GM12878 (cell line): ENCODE data around the gene FAM83G. TPM values are rescaled to one million over a fixed set of nuclear protein-coding genes. Genes with fewer than 3 reads are reported as not detected.
"Not testable (repeated sequence)": the region's sequence is repeated elsewhere in the genome, so short reads cannot be mapped to it uniquely, and the experiment has no call there.

Experiments used
- ATAC-seq: fragments of 200-7000 bp; cut with Tn5 transposase; 3 replicates; pipeline ENCODE4 v1.9.1; 2020; ENCODE audit warnings: mild to moderate bottlenecking, moderate library complexity
- BruUV-seq: library from RNA; stranded (reverse); fragments of 400-500 nt; replicated peaks from 2 replicates; lab custom pipeline; 2021; lab: Mats Ljungman, UMichigan
- CTCF ChIA-PET: fragments of 300-600 bp; sonication (Branson Sonifier 250); formaldehyde crosslinking; extraction: SDS; loops from one replicate; lab custom pipeline; 2021; ENCODE audit warnings: inconsistent platforms; lab: Yijun Ruan, JAX
- POLR2A ChIA-PET: fragments of 350-600 bp; formaldehyde crosslinking; extraction: SDS; loops from one replicate; lab custom pipeline; 2021; ENCODE audit warnings: inconsistent platforms; lab: Charles Lee
- RAD21 ChIA-PET: fragments of 300-600 bp; sonication (Branson Sonifier 250); formaldehyde crosslinking; loops from one replicate; lab custom pipeline; 2023; ENCODE audit warnings: antibody characterized with exemption; ENCODE audit not compliant: unreplicated experiment; lab: Charles Lee
- SMC1A ChIA-PET: fragments of 300-600 bp; sonication (Branson Sonifier 250); formaldehyde crosslinking; loops from one replicate; lab custom pipeline; 2023; ENCODE audit not compliant: unreplicated experiment, uncharacterized antibody; lab: Charles Lee
- DNase-seq: peaks from one replicate; pipeline ENCODE4 v3.0.0-alpha.2; 2011; ENCODE audit warnings: low read depth, low spot score
- FAIRE-seq: peaks from 3 replicates; lab custom pipeline; 2011; peaks lifted over from hg19 to GRCh38; lab: Jason Lieb, UNC
- H2AFZ ChIP-seq: 2 replicates; pipeline ENCODE4 v1.6.0; 2011; ENCODE audit warnings: low read depth, low read length, control low read depth; ENCODE audit not compliant: control insufficient read depth
- H3K27ac ChIP-seq: 2 replicates; pipeline ENCODE4 v1.5.1; 2011; ENCODE audit warnings: control low read depth; ENCODE audit not compliant: control insufficient read depth, insufficient read depth
- H3K27me3 ChIP-seq, 2 experiments: replicated peaks in 1 of 2; 2 replicates each; pipeline versions ENCODE4 v1.6.0 to v1.6.1; 2011; ENCODE audit warnings: low read length in 1 of 2; ENCODE audit not compliant: control insufficient read depth in 2 of 2, insufficient read depth in 2 of 2
- H3K36me3 ChIP-seq, 2 experiments: 2 replicates each; pipeline ENCODE4 v1.5.1; 2011; ENCODE audit warnings: low read length in 1 of 2; ENCODE audit not compliant: control insufficient read depth in 2 of 2, insufficient read depth in 2 of 2
- H3K4me1 ChIP-seq: 2 replicates; pipeline ENCODE4 v1.6.1; 2011; ENCODE audit warnings: mild to moderate bottlenecking, low read length, moderate library complexity, mixed read lengths; ENCODE audit not compliant: control insufficient read depth, insufficient read depth
- H3K4me2 ChIP-seq: 2 replicates; pipeline ENCODE4 v1.6.0; 2011; ENCODE audit warnings: control low read depth; ENCODE audit not compliant: control insufficient read depth, insufficient read depth
- H3K4me3 ChIP-seq: fragments of 200-600 bp; sonication (generic); 2 replicates; pipeline ENCODE4 v1.5.1; 2016
- H3K79me2 ChIP-seq: 2 replicates; pipeline ENCODE4 v1.6.0; 2011; ENCODE audit warnings: low read length; ENCODE audit not compliant: control insufficient read depth, insufficient read depth
- H3K9ac ChIP-seq: 2 replicates; pipeline ENCODE4 v1.8.0; 2011; ENCODE audit warnings: low read length, control low read depth, mixed read lengths; ENCODE audit not compliant: control insufficient read depth, insufficient read depth
- H3K9me3 ChIP-seq: replicated peaks from 3 replicates; pipeline ENCODE4 v1.5.1; 2011; ENCODE audit warnings: mild to moderate bottlenecking, low read length; ENCODE audit not compliant: control insufficient read depth, insufficient read depth
- H4K20me1 ChIP-seq: 2 replicates; pipeline ENCODE4 v1.6.0; 2011; ENCODE audit not compliant: control insufficient read depth, insufficient read depth
- RAD21 ChIP-seq: IDR thresholded peaks from 2 replicates; pipeline ENCODE4 v1.6.1; 2011; ENCODE audit warnings: mild to moderate bottlenecking, low read depth, low read length, moderate library complexity; ENCODE audit not compliant: insufficient read depth
- WGBS: methylation state at CpG from one replicate; pipeline ENCODE4 v1.1.6; 2016; ENCODE audit warnings: low lambda C conversion rate; ENCODE audit not compliant: insufficient replicate concordance, insufficient coverage; ENCODE audit errors: missing lambda C conversion rate; 5-methylcytosine and 5-hydroxymethylcytosine counted together
- in situ Hi-C: fragments of 300-500 bp; cut with MboI; formaldehyde crosslinking; loops from 9 replicates; pipeline ENCODE4 v1.14.3; 2018; ENCODE audit warnings: mixed read lengths
- intact Hi-C: fragments of 100-400 bp; cut with micrococcal nuclease; formaldehyde crosslinking; loops from one replicate; pipeline ENCODE4 v1.14.2; 2022; ENCODE audit not compliant: unreplicated experiment
- polyA plus RNA-seq, 11 experiments: library from polyadenylated mRNA; depleted of rRNA in 4 of 11; unstranded in 6 of 11; stranded (reverse) in 5 of 11; fragments of >200 nt; fragmentation: Nextera tagmentation in 4 of 11; fragmentation: Illumina TruSeq in 1 of 11; extraction: Ambion mirVana in 4 of 11; extraction: Trizol in 1 of 11; gene quantifications; 1 replicate in 1 of 11; 2 replicates in 10 of 11; pipeline versions ENCODE4 v1.2.1 to v1.2.3, GENCODE V29; 2011 to 2016; ENCODE audit warnings: inconsistent platforms in 2 of 11, missing spikeins in 2 of 11, low read depth in 1 of 11
- total RNA-seq, 4 experiments: library from RNA; depleted of rRNA in 3 of 4; stranded (reverse); fragments of >200 nt in 3 of 4; fragmentation: Illumina TruSeq in 1 of 4; extraction: Trizol in 1 of 4; gene quantifications; 2 replicates each; pipeline versions ENCODE4 v1.2.1 to v1.2.3, GENCODE V29; 2013 to 2021
- TF ChIP-seq, protein P1 (sequence below), 3 experiments: IDR thresholded peaks in 2 of 3; conservative IDR thresholded peaks in 1 of 3; 2 replicates each; pipeline ENCODE4 v1.5.1; 2011; ENCODE audit warnings: low read depth in 3 of 3, low read length in 3 of 3, mild to moderate bottlenecking in 3 of 3, control low read depth in 2 of 3, moderate library complexity in 2 of 3, inconsistent platforms in 1 of 3, mixed read lengths in 1 of 3; ENCODE audit not compliant: control insufficient read depth in 2 of 3, insufficient read depth in 1 of 3; ENCODE audit errors: extremely low read depth in 1 of 3

FAM83G gene
- total and polyA plus RNA-seq, 10 of the 15 experiments (the other 5 are each of a cell fraction or from before 2014, with no cell fraction given): 0.03 to 16.7 (median 6.5) TPM

DNA sequence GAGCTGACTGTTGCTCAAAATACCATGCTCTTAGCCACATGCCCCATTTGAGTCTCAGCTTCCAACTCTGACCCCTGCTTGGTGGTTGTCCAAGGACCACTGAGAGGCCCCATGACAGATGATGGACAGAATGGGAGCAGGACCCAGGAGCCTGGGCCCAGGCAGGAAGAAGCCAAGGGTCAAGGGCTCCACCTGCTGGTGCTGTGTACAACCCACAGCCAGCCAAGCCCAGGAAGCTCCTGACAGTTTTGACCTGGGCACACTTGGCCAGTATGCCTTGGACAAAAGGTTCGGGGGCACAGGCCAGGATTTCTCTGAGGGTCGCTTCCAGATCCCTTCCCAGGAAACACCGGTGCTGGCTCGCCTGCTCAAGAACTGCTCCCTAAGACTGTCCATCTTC is 27.2 kb upstream of the FAM83G start:
- H3K9ac ChIP-seq, H3K27ac ChIP-seq, intact Hi-C loops, H3K36me3 ChIP-seq, POLR2A ChIA-PET, H3K79me2 ChIP-seq, H2AFZ ChIP-seq, RAD21 ChIA-PET, H3K4me2 ChIP-seq, CTCF ChIA-PET: not testable (repeated sequence)
- no CpG with 5 or more reads among the region's 4 CpGs for WGBS
- peak; percentile 77 for ATAC-seq
- TF ChIP-seq, protein P1, sequence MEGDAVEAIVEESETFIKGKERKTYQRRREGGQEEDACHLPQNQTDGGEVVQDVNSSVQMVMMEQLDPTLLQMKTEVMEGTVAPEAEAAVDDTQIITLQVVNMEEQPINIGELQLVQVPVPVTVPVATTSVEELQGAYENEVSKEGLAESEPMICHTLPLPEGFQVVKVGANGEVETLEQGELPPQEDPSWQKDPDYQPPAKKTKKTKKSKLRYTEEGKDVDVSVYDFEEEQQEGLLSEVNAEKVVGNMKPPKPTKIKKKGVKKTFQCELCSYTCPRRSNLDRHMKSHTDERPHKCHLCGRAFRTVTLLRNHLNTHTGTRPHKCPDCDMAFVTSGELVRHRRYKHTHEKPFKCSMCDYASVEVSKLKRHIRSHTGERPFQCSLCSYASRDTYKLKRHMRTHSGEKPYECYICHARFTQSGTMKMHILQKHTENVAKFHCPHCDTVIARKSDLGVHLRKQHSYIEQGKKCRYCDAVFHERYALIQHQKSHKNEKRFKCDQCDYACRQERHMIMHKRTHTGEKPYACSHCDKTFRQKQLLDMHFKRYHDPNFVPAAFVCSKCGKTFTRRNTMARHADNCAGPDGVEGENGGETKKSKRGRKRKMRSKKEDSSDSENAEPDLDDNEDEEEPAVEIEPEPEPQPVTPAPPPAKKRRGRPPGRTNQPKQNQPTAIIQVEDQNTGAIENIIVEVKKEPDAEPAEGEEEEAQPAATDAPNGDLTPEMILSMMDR (IDR thresholded peaks at IDR 0.05 in 2 of 3, conservative IDR thresholded peaks at IDR 0.05 in 1 of 3; ENCODE audit: control insufficient read depth in 2 of 3, extremely low read depth in 1 of 3, insufficient read depth in 1 of 3, low read depth in 3 of 3, low read length in 3 of 3): peak in 2 of 3 experiments; percentile 7 to 33; a peak in 2 of 6 replicates
- TF ChIP-seq RAD21: peak; percentile 23; the same call in 1 of the 2 replicates
- TF ChIP-seq, all 136 proteins: peak for 2; not testable (repeated sequence) for 134
- in situ Hi-C loops, H3K9me3 ChIP-seq, H4K20me1 ChIP-seq, SMC1A ChIA-PET, H3K4me1 ChIP-seq, H3K4me3 ChIP-seq, DNase-seq, H3K27me3 ChIP-seq: not testable (repeated sequence)
- peak; percentile 13 for FAIRE-seq
- BruUV-seq: TSS peak; percentile 54

DNA sequence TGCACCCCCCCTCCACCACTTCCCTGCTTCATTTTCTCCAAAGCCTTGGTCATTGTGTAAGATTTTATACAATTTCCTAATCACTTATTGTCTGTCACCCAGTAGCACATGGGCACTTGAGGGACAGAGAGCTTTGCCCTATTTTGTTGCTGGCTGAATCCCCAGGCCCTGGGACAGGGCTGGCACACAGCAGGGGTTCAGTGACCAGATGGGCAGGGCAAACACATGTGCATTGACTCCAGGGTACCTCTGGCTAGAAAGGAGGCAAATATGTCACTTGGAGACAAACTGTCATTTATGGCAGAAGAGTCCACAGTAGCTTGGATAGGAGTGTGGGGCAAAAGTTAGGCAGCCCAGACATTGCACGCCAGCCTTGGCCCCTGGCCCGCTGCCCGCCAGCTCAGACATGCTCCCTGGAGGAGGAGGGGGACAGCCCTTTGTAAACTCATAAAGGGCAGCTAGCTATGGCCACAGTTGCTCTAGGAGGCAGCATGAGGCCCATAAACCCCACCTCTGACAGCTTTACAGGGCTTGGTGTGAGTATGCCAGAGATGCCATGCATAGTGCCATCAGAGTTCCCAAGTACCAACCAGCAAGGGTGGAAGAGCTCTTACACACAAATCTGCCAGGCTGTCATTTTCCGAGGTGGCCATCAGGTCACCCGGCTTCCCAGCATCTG is 26.3 kb upstream of the FAM83G start:
- H4K20me1 ChIP-seq, in situ Hi-C loops, ATAC-seq, BruUV-seq, intact Hi-C loops, H3K79me2 ChIP-seq, H3K27me3 ChIP-seq, H3K4me1 ChIP-seq, DNase-seq, H2AFZ ChIP-seq, CTCF ChIA-PET, H3K9ac ChIP-seq, SMC1A ChIA-PET, H3K9me3 ChIP-seq, H3K4me3 ChIP-seq, POLR2A ChIA-PET, FAIRE-seq, H3K36me3 ChIP-seq, H3K27ac ChIP-seq, H3K4me2 ChIP-seq, RAD21 ChIA-PET: not testable (repeated sequence)
- 94% methylated on average over 2 of the region's 5 CpGs for WGBS

DNA sequence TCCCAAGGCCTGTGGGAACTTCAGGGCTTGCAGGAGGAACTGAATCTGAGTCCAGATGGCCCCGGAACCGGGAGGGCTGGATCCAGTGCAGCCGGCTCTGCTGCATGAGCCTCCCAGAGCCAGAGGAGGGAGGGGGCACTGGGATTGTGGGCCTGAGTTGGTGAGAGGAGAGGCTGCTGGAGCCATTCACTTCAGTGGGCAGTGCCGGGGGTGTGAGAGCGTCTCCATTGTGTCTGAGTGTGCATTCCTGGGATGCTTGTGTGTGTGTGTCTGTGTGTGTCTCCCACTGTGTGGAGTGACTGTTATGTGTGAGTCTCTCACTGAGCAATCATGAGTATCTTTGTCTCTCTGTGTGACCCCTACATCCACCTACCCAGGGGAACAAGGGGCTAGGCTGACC is 25.2 kb upstream of the FAM83G start:
- BruUV-seq, SMC1A ChIA-PET, ATAC-seq, H3K79me2 ChIP-seq, CTCF ChIA-PET, H3K4me3 ChIP-seq, H3K27me3 ChIP-seq, FAIRE-seq, H3K36me3 ChIP-seq, H4K20me1 ChIP-seq, in situ Hi-C loops, POLR2A ChIA-PET, RAD21 ChIA-PET, H3K9ac ChIP-seq, intact Hi-C loops, H3K9me3 ChIP-seq, H3K4me1 ChIP-seq, H2AFZ ChIP-seq, H3K4me2 ChIP-seq, DNase-seq, H3K27ac ChIP-seq: not testable (repeated sequence)
- WGBS: no CpG with 5 or more reads among the region's 5 CpGs
